PC-3 (cell line): ENCODE measurements around the gene FUT8. TPM values are rescaled to one million over a fixed set of nuclear protein-coding genes. Genes with fewer than 3 reads are reported as not detected.
A peak's percentile ranks its signal among the peaks of the same experiment; 100 is the strongest.

Experiments used
- ATAC-seq: fragments of 200-7000 bp; cut with Tn5 transposase; 2 replicates; pipeline ENCODE4 v1.9.1; 2020; ENCODE audit warnings: mild to moderate bottlenecking, moderate library complexity
- BruUV-seq: library from RNA; stranded (reverse); fragments of 400-500 nt; replicated peaks from 2 replicates; lab custom pipeline; 2021; lab: Mats Ljungman, UMichigan
- CTCF ChIA-PET: fragments of 300-600 bp; sonication (Branson Sonifier 250); formaldehyde crosslinking; loops from one replicate; lab custom pipeline; 2022; ENCODE audit warnings: antibody characterized with exemption; lab: Charles Lee
- POLR2A ChIA-PET: fragments of 300-600 bp; sonication (Branson Sonifier 250); formaldehyde crosslinking; loops from one replicate; lab custom pipeline; 2022; ENCODE audit warnings: antibody characterized with exemption; ENCODE audit not compliant: unreplicated experiment; lab: Charles Lee
- DNase-seq: peaks from one replicate; pipeline ENCODE4 v3.0.0-alpha.2; 2015
- H2AFZ ChIP-seq: fragments of 300-600 bp; sonication (generic); 2 replicates; pipeline ENCODE4 v1.6.0; 2016; ENCODE audit warnings: antibody characterized with exemption, low read length
- H3F3A ChIP-seq: fragments of 300-600 bp; sonication (generic); one replicate; pipeline ENCODE4 v1.6.0; 2017; ENCODE audit warnings: antibody characterized with exemption, low read length, control low read depth, mild to moderate bottlenecking; ENCODE audit not compliant: unreplicated experiment
- H3K27ac ChIP-seq: fragments of 300-600 bp; sonication (generic); 2 replicates; pipeline ENCODE4 v1.5.1; 2016; ENCODE audit warnings: mild to moderate bottlenecking, low read length
- H3K27me3 ChIP-seq: fragments of 300-600 bp; sonication (generic); 2 replicates; pipeline ENCODE4 v1.6.1; 2016; ENCODE audit warnings: low read length, mixed read lengths
- H3K36me3 ChIP-seq: fragments of 300-600 bp; sonication (generic); 2 replicates; pipeline ENCODE4 v1.6.1; 2016; ENCODE audit warnings: low read depth, mixed run types, low read length, mixed read lengths
- H3K4me1 ChIP-seq: fragments of 300-600 bp; sonication (generic); 2 replicates; pipeline ENCODE4 v1.5.1; 2016; ENCODE audit warnings: low read length; ENCODE audit not compliant: insufficient read depth
- H3K4me2 ChIP-seq: fragments of 300-600 bp; sonication (generic); 2 replicates; pipeline ENCODE4 v1.6.0; 2016; ENCODE audit warnings: low read length
- H3K4me3 ChIP-seq: fragments of 300-600 bp; sonication (generic); 2 replicates; pipeline ENCODE4 v1.5.1; 2016; ENCODE audit warnings: mild to moderate bottlenecking, low read length, mixed read lengths
- H3K79me2 ChIP-seq: fragments of 300-600 bp; sonication (generic); 2 replicates; pipeline ENCODE4 v1.6.1; 2017; ENCODE audit warnings: low read length, mixed read lengths
- H3K9ac ChIP-seq: fragments of 300-600 bp; sonication (generic); 2 replicates; pipeline ENCODE4 v1.6.0; 2016; ENCODE audit warnings: mild to moderate bottlenecking, low read length
- H3K9me2 ChIP-seq: fragments of 300-600 bp; sonication (generic); replicated peaks from 2 replicates; pipeline ENCODE4 v1.6.1; 2016; ENCODE audit warnings: mixed run types, low read length, mixed read lengths
- H3K9me3 ChIP-seq: fragments of 300-600 bp; sonication (generic); 2 replicates; pipeline ENCODE4 v1.6.1; 2016; ENCODE audit warnings: low read length, mixed read lengths
- H4K20me1 ChIP-seq: fragments of 300-600 bp; sonication (generic); 2 replicates; pipeline ENCODE4 v1.6.1; 2016; ENCODE audit warnings: low read length, mixed read lengths
- CTCF ChIP-seq: fragments of 300-600 bp; sonication (generic); conservative IDR thresholded peaks from 2 replicates; pipeline ENCODE4 v1.5.1; 2017; ENCODE audit warnings: antibody characterized with exemption, low read depth, mild to moderate bottlenecking, low read length
- EZH2 ChIP-seq: fragments of 300-600 bp; sonication (generic); IDR thresholded peaks from one replicate; pipeline ENCODE4 v1.6.1; 2017; ENCODE audit warnings: antibody characterized with exemption, mild to moderate bottlenecking, low read length; ENCODE audit not compliant: unreplicated experiment
- EZH2phosphoT487 ChIP-seq: fragments of 300-600 bp; sonication (generic); IDR thresholded peaks from 2 replicates; pipeline ENCODE4 v1.6.1; 2018; ENCODE audit warnings: mild to moderate bottlenecking, antibody characterized with exemption, low read length, borderline replicate concordance
- intact Hi-C: fragments of 100-400 bp; cut with micrococcal nuclease; formaldehyde crosslinking; loops from 2 replicates; pipeline ENCODE4 v1.9.0; 2023
- total RNA-seq: library from RNA; depleted of rRNA; stranded (reverse); fragments of >200 nt; gene quantifications from 2 replicates; pipeline ENCODE4 v1.2.3, GENCODE V29; 2014

Gene FUT8
- total RNA-seq, 1 experiment from 2014 or later = 132 TPM

- no TSS peak for BruUV-seq
- H3K4me1 ChIP-seq = peaks cover 7% of the 10 kb centered on the region
- ChIA-PET POLR2A (no interaction called here), CTCF (interaction anchor here (0.6 kb wide), 1 partner anchor 171 kb away, joined by 4 read pairs; no protein-coding TSS in a partner anchor)
- peak; percentile 28 for DNase-seq
- no peaks in the 10 kb centered on the region for H3F3A ChIP-seq
- H3K9ac ChIP-seq = no peak overlapping the region
- H3K9me2 ChIP-seq = no peaks in the 10 kb centered on the region
- TF ChIP-seq EZH2 (no peak), EZH2phosphoT487 (no peak), CTCF (no peak)
- peaks cover 94% of the 10 kb centered on the region for H3K79me2 ChIP-seq
- H3K36me3 ChIP-seq = peaks cover 11% of the 10 kb centered on the region; the same call in 1 of the 2 replicates
- H3K27me3 ChIP-seq = no peaks in the 10 kb centered on the region
- peak; percentile 68 for ATAC-seq
- H4K20me1 ChIP-seq = peaks cover 15% of the 10 kb centered on the region
- no peak overlapping the region for H3K4me2 ChIP-seq
- H2AFZ ChIP-seq = no peak overlapping the region
- no peak overlapping the region for H3K4me3 ChIP-seq
- intact Hi-C loops = no loop called here
- no peak overlapping the region for H3K27ac ChIP-seq
- H3K9me3 ChIP-seq = no peaks in the 10 kb centered on the region
Measured at GRCh38 chr14:65495196-65495595, 82.7 kb downstream of the FUT8 start.

GRCh38 chr14:65496178-65496993 lies 83.9 kb downstream of the FUT8 start:
- no TSS peak for BruUV-seq
- Histone ChIP-seq H2AFZ (no peak overlapping the region), H3K9me3 (no peaks in the 10 kb centered on the region), H3K36me3 (peaks cover 7% of the 10 kb centered on the region; the same call in 1 of the 2 replicates), H3K79me2 (peaks cover 94% of the 10 kb centered on the region), H3K27ac (peak overlapping the region; percentile 9; the same call in 1 of the 2 replicates), H3K27me3 (no peaks in the 10 kb centered on the region), H3F3A (no peaks in the 10 kb centered on the region), H3K4me2 (no peak overlapping the region), H4K20me1 (peaks cover 15% of the 10 kb centered on the region), H3K4me1 (peaks cover 7% of the 10 kb centered on the region), H3K9ac (no peak overlapping the region), H3K4me3 (no peak overlapping the region), H3K9me2 (no peaks in the 10 kb centered on the region)
- TF ChIP-seq EZH2phosphoT487 = no peak
- no peak for TF ChIP-seq EZH2
- DNase-seq (no peak), ATAC-seq (peak; percentile 29)
- ChIA-PET POLR2A (no interaction called here), CTCF (no interaction called here)
- intact Hi-C loops = loop anchor here (2.0 kb wide), 1 partner anchor 72 kb away; no protein-coding TSS in a partner anchor

GRCh38 chr14:65499138-65499537 lies 86.6 kb downstream of the FUT8 start:
- ChIA-PET CTCF (no interaction called here), POLR2A (interaction anchor here (0.5 kb wide), 1 partner anchor 155 kb away, joined by 6 read pairs; no protein-coding TSS in a partner anchor)
- Histone ChIP-seq H3K27me3 (no peaks in the 10 kb centered on the region), H3K4me2 (no peak overlapping the region), H2AFZ (no peak overlapping the region), H3K4me1 (peaks cover 18% of the 10 kb centered on the region), H3K9me3 (no peaks in the 10 kb centered on the region), H4K20me1 (peaks cover 24% of the 10 kb centered on the region), H3K4me3 (no peak overlapping the region), H3F3A (no peaks in the 10 kb centered on the region), H3K36me3 (peaks cover 6% of the 10 kb centered on the region; the same call in 1 of the 2 replicates), H3K27ac (no peak overlapping the region), H3K9ac (no peak overlapping the region), H3K79me2 (peaks cover 96% of the 10 kb centered on the region), H3K9me2 (no peaks in the 10 kb centered on the region)
- intact Hi-C loops = no loop called here
- BruUV-seq = no TSS peak
- TF ChIP-seq CTCF (no peak), EZH2 (no peak), EZH2phosphoT487 (no peak)
- DNase-seq (no peak), ATAC-seq (no peak)
